ENCODE data around the gene MICU2.

MICU2 gene

GRCh38 chr13:21603531-21604448 is at the start of gene MICU2:
TSS of gene MICU2 (minus strand) at chr13:21604170. CDS start at chr13:21604148, 22 bp downstream.
- peak; percentile 87 for DNase-seq (ENCODE audit: low spot score)

GRCh38 chr13:21641629-21642028 is 37.7 kb upstream of the MICU2 start:
- DNase-seq (ENCODE audit: low spot score): no peak

GRCh38 chr13:21639561-21639960 is 35.6 kb upstream of the MICU2 start:
- DNase-seq (ENCODE audit: low spot score): no peak

GRCh38 chr13:21638319-21639282 is 34.6 kb upstream of the MICU2 start:
- DNase-seq (ENCODE audit: low spot score): peak; percentile 30

- no peak for DNase-seq (ENCODE audit: low spot score)
Observed at GRCh38 chr13:21637296-21637695, 33.3 kb upstream of the MICU2 start.

- no peak for DNase-seq (ENCODE audit: low spot score)
Observed at GRCh38 chr13:21636656-21637055, 32.7 kb upstream of the MICU2 start.

GRCh38 chr13:21632196-21632595 is 28.2 kb upstream of the MICU2 start:
- DNase-seq (ENCODE audit: low spot score): no peak

GRCh38 chr13:21625366-21625765 is 21.4 kb upstream of the MICU2 start:
- no peak for DNase-seq (ENCODE audit: low spot score)

GRCh38 chr13:21620861-21621260 is 16.9 kb upstream of the MICU2 start:
- DNase-seq (ENCODE audit: low spot score): no peak

GRCh38 chr13:21619633-21620220 is 15.8 kb upstream of the MICU2 start:
- DNase-seq (ENCODE audit: low spot score): no peak

- no peak for DNase-seq (ENCODE audit: low spot score)
Observed at GRCh38 chr13:21616880-21617279, 12.9 kb upstream of the MICU2 start.

GRCh38 chr13:21616205-21616866 is 12.4 kb upstream of the MICU2 start:
- DNase-seq (ENCODE audit: low spot score): no peak

GRCh38 chr13:21615427-21615826 is 11.5 kb upstream of the MICU2 start:
- no peak for DNase-seq (ENCODE audit: low spot score)

GRCh38 chr13:21613791-21614190 is 9.8 kb upstream of the MICU2 start:
- no peak for DNase-seq (ENCODE audit: low spot score)

- no peak for DNase-seq (ENCODE audit: low spot score)
Observed at GRCh38 chr13:21611385-21611784, 7.4 kb upstream of the MICU2 start.

- DNase-seq (ENCODE audit: low spot score): no peak
Observed at GRCh38 chr13:21610687-21611086, 6.7 kb upstream of the MICU2 start.

- no peak for DNase-seq (ENCODE audit: low spot score)
Observed at GRCh38 chr13:21608961-21609360, 5.0 kb upstream of the MICU2 start.

GRCh38 chr13:21606796-21607195 is 2.8 kb upstream of the MICU2 start:
- DNase-seq (ENCODE audit: low spot score): no peak

GRCh38 chr13:21606251-21606650 is 2.3 kb upstream of the MICU2 start:
- DNase-seq (ENCODE audit: low spot score): no peak

GRCh38 chr13:21596722-21597121 is 7.2 kb downstream of the MICU2 start:
- no peak for DNase-seq (ENCODE audit: low spot score)

- no peak for DNase-seq (ENCODE audit: low spot score)
Observed at GRCh38 chr13:21595546-21595822, 8.5 kb downstream of the MICU2 start.

Data from kidney capillary endothelial cell (primary cell).